Panc1 (cell line): ENCODE data around the gene KNDC1. TPM values are rescaled to one million over a fixed set of nuclear protein-coding genes. Genes with fewer than 3 reads are reported as not detected.

Source experiments
- ATAC-seq: fragments of 200-7000 bp; cut with Tn5 transposase; 2 replicates; pipeline ENCODE4 v1.9.1; 2020; ENCODE audit warnings: mild to moderate bottlenecking, moderate library complexity
- BruUV-seq: library from RNA; stranded (reverse); fragments of 400-500 nt; replicated peaks from 2 replicates; lab custom pipeline; 2021; lab: Mats Ljungman, UMichigan
- CTCF ChIA-PET: fragments of 300-600 bp; sonication (Branson Sonifier 250); formaldehyde crosslinking; loops from one replicate; lab custom pipeline; 2022; ENCODE audit warnings: antibody characterized with exemption; lab: Charles Lee
- POLR2A ChIA-PET: fragments of 300-600 bp; sonication (Branson Sonifier 250); formaldehyde crosslinking; loops from one replicate; lab custom pipeline; 2022; ENCODE audit warnings: antibody characterized with exemption; lab: Charles Lee
- DNase-seq: peaks from one replicate; pipeline ENCODE4 v3.0.0-alpha.2; 2010; ENCODE audit warnings: low read depth, low spot score
- H3K27ac ChIP-seq: 2 replicates; pipeline ENCODE4 v1.5.1; 2011; ENCODE audit warnings: mild to moderate bottlenecking, low read length, inconsistent platforms
- H3K27me3 ChIP-seq: fragments of 200-500 bp; sonication (Bioruptor generic); 2 replicates; pipeline ENCODE4 v1.6.0; 2014; ENCODE audit warnings: low read length, inconsistent platforms; ENCODE audit not compliant: control insufficient read depth, insufficient read depth
- H3K36me3 ChIP-seq: fragments of 200-500 bp; sonication (Bioruptor generic); 2 replicates; pipeline ENCODE4 v1.5.1; 2014; ENCODE audit warnings: inconsistent platforms, mild to moderate bottlenecking, low read length, moderate library complexity; ENCODE audit not compliant: control insufficient read depth, insufficient read depth
- H3K4me1 ChIP-seq: 2 replicates; pipeline ENCODE4 v1.5.1; 2011; ENCODE audit warnings: inconsistent platforms, mild to moderate bottlenecking, low read length, moderate library complexity; ENCODE audit not compliant: control insufficient read depth, insufficient read depth
- H3K4me3 ChIP-seq, 2 experiments: 2 replicates each; pipeline ENCODE4 v1.5.1; 2011 to 2012; ENCODE audit warnings: low read depth in 2 of 2, low read length in 2 of 2, mild to moderate bottlenecking in 2 of 2, inconsistent platforms in 1 of 2, moderate library complexity in 1 of 2
- H3K9me3 ChIP-seq: fragments of 200-500 bp; sonication (Bioruptor generic); 2 replicates; pipeline ENCODE4 v1.5.1; 2014; ENCODE audit warnings: low read depth, mild to moderate bottlenecking, inconsistent platforms, low read length, moderate library complexity; ENCODE audit not compliant: control insufficient read depth, insufficient read depth
- CTCF ChIP-seq: fragments of 450-650 bp; IDR thresholded peaks from 2 replicates; pipeline ENCODE4 v1.5.1; 2017; ENCODE audit warnings: mild to moderate bottlenecking
- POLR2AphosphoS5 ChIP-seq: IDR thresholded peaks from 2 replicates; pipeline ENCODE4 v1.6.1; 2012; ENCODE audit warnings: mild to moderate bottlenecking, low read depth, low read length, moderate library complexity
- REST ChIP-seq, 2 experiments: IDR thresholded peaks; 2 replicates each; pipeline ENCODE4 v1.6.1; 2011 to 2012; ENCODE audit warnings: low read depth in 2 of 2, control low read depth in 1 of 2, low read length in 1 of 2, mild to moderate bottlenecking in 1 of 2, moderate library complexity in 1 of 2; ENCODE audit not compliant: insufficient read depth in 1 of 2
- SIN3A ChIP-seq: IDR thresholded peaks from 2 replicates; pipeline ENCODE4 v1.6.1; 2012; ENCODE audit warnings: low read depth, mild to moderate bottlenecking, low read length, moderate library complexity, borderline replicate concordance; ENCODE audit not compliant: insufficient read depth
- TCF7L2 ChIP-seq: IDR thresholded peaks from 2 replicates; pipeline ENCODE4 v1.6.1; 2011; ENCODE audit warnings: mild to moderate bottlenecking, low read depth, low read length, inconsistent platforms
- in situ Hi-C: cut with HindIII; loops from 2 replicates; pipeline ENCODE4 v1.10.0; 2016; ENCODE audit warnings: low sequenced_read_pairs, low pct_unique_long_range_greater_than_20kb
- intact Hi-C: fragments of 100-400 bp; cut with micrococcal nuclease; formaldehyde crosslinking; loops from one replicate; pipeline ENCODE4 v1.10.0; 2022; ENCODE audit not compliant: unreplicated experiment
- total RNA-seq: library from RNA; stranded (reverse); gene quantifications from one replicate; pipeline ENCODE4 v1.2.1, GENCODE V29; 2021; ENCODE audit not compliant: unreplicated experiment

Gene KNDC1
- total RNA-seq, 1 experiment from 2014 or later: 2.6 TPM

GRCh38 chr10:133211959-133212852 lies 52.2 kb downstream of the KNDC1 start:
- DNase-seq: no peak
- no peak for ATAC-seq
- Histone ChIP-seq H3K4me1 (no peaks in the 10 kb centered on the region), H3K27me3 (no peaks in the 10 kb centered on the region), H3K36me3 (no peaks in the 10 kb centered on the region), H3K27ac (no peak overlapping the region), H3K9me3 (no peaks in the 10 kb centered on the region), H3K4me3 (no peak overlapping the region)
- POLR2A ChIA-PET: no interaction called here
- in situ Hi-C loops (no loop called here), intact Hi-C loops (no loop called here)
- TF ChIP-seq SIN3A (no peak), CTCF (no peak), POLR2AphosphoS5 (no peak), TCF7L2 (no peak), REST (IDR thresholded peaks at IDR 0.05; ENCODE audit: insufficient read depth in 1 of 2, low read depth in 2 of 2, low read length in 1 of 2) (no peak)
- no TSS peak for BruUV-seq
- CTCF ChIA-PET: no interaction called here

GRCh38 chr10:133212853-133213494 lies 53.0 kb downstream of the KNDC1 start:
- no peak for DNase-seq
- ATAC-seq: no peak
- ChIA-PET CTCF (no interaction called here), POLR2A (no interaction called here)
- H3K4me3 ChIP-seq: no peak overlapping the region
- intact Hi-C loops: no loop called here
- no peak for TF ChIP-seq POLR2AphosphoS5
- TF ChIP-seq CTCF: no peak
- no peak for TF ChIP-seq REST (IDR thresholded peaks at IDR 0.05; ENCODE audit: insufficient read depth in 1 of 2, low read depth in 2 of 2, low read length in 1 of 2)
- no peak for TF ChIP-seq SIN3A
- BruUV-seq: no TSS peak
- no peak overlapping the region for H3K27ac ChIP-seq
- in situ Hi-C loops: no loop called here
- no peaks in the 10 kb centered on the region for H3K4me1 ChIP-seq
- no peaks in the 10 kb centered on the region for H3K9me3 ChIP-seq
- no peaks in the 10 kb centered on the region for H3K27me3 ChIP-seq
- no peaks in the 10 kb centered on the region for H3K36me3 ChIP-seq
